GM23248 (cell line): ENCODE results near the gene HAVCR1.

ENCODE experiments used
- EZH2 ChIP-seq: fragments of 200-600 bp; sonication (generic); IDR thresholded peaks from 2 replicates; pipeline ENCODE4 v1.6.1; 2018; ENCODE audit warnings: antibody characterized with exemption, mild to moderate bottlenecking; ENCODE audit not compliant: insufficient read depth, poor library complexity, severe bottlenecking
- EZH2phosphoT487 ChIP-seq: fragments of 200-600 bp; sonication (generic); IDR thresholded peaks from 2 replicates; pipeline ENCODE4 v1.6.1; 2018; ENCODE audit warnings: antibody characterized with exemption, moderate library complexity, mild to moderate bottlenecking, low read depth; ENCODE audit not compliant: insufficient read depth

GRCh38 chr5:157086751-157087359 is 27.9 kb upstream of the HAVCR1 start:
- TF ChIP-seq EZH2 (no peak), EZH2phosphoT487 (no peak)
